Activated B cell treated with CpG ODN at 0.5 μM for 24 hours (primary cell): ENCODE results near the gene SOSTDC1. TPM values are rescaled to one million over a fixed set of nuclear protein-coding genes. Genes with fewer than 3 reads are reported as not detected.

Experiments used
- ATAC-seq: fragments of 200-7000 bp; cut with Tn5 transposase; one replicate; pipeline ENCODE4 v1.10.0; 2021; ENCODE audit warnings: low read depth, mild to moderate bottlenecking, moderate library complexity
- CTCF ChIA-PET: fragments of 350-600 bp; sonication (Branson Sonifier 250); formaldehyde crosslinking; loops from one replicate; lab custom pipeline; 2021; ENCODE audit warnings: antibody characterized with exemption; lab: Charles Lee
- POLR2A ChIA-PET: fragments of 350-600 bp; sonication (Branson Sonifier 250); formaldehyde crosslinking; loops from one replicate; lab custom pipeline; 2021; ENCODE audit warnings: antibody characterized with exemption; lab: Charles Lee
- DNase-seq: peaks from one replicate; pipeline ENCODE4 v3.0.0; 2022
- H3K27ac Mint-ChIP-seq: one replicate; pipeline ENCODE4 v1.8.0; 2020; ENCODE audit warnings: mixed read lengths
- H3K27me3 Mint-ChIP-seq: one replicate; pipeline ENCODE4 v1.8.0; 2021; ENCODE audit warnings: mixed read lengths
- H3K36me3 Mint-ChIP-seq: one replicate; pipeline ENCODE4 v1.8.0; 2021; ENCODE audit warnings: low read depth, mixed read lengths
- H3K4me1 Mint-ChIP-seq: one replicate; pipeline ENCODE4 v1.8.0; 2021; ENCODE audit warnings: mixed read lengths
- H3K4me3 Mint-ChIP-seq: one replicate; pipeline ENCODE4 v1.8.0; 2020; ENCODE audit warnings: mild to moderate bottlenecking, mixed read lengths
- H3K9me3 Mint-ChIP-seq: one replicate; pipeline ENCODE4 v1.8.0; 2020; ENCODE audit warnings: mixed read lengths
- intact Hi-C: fragments of 100-400 bp; cut with micrococcal nuclease; formaldehyde crosslinking; loops from one replicate; pipeline ENCODE4 v1.15.1; 2024
- total RNA-seq: library from RNA; stranded (reverse); gene quantifications from 2 replicates; pipeline ENCODE4 v1.2.3, GENCODE V29; 2022
- TF ChIP-seq, protein P1 (sequence below): fragments of 200-600 bp; IDR thresholded peaks from one replicate; pipeline ENCODE4 v1.8.0; 2022; ENCODE audit warnings: antibody characterized with exemption, mild to moderate bottlenecking

Gene SOSTDC1
- total RNA-seq, 1 donor from 2014 or later: not detected

DNA sequence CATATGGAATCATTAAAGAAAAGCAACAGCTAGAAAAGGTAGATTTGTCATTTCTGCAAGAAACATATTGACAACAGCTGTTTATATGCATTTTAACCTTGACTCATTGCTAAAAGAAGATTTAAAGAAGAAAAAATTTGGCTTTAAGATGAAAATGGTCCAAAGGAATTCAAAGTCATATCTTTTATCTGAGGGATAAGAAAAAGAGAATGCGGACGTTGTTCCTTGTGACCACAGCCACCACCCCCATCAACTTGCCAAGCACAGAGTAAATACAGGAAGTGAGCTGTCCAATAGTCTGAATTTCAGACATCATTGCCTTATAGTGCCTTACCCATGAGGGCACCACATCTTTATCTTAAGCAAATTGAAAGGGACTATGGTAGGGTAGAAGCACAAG, 36.9 kb downstream of the SOSTDC1 start:
- ATAC-seq (no peak), DNase-seq (no peak)
- CTCF ChIA-PET: no interaction called here
- Mint-ChIP-seq H3K4me1 (no peaks in the 10 kb centered on the region), H3K36me3 (no peaks in the 10 kb centered on the region), H3K27ac (no peak overlapping the region), H3K9me3 (no peaks in the 10 kb centered on the region), H3K4me3 (no peak overlapping the region), H3K27me3 (peaks cover 4% of the 10 kb centered on the region)
- TF ChIP-seq, protein P1, sequence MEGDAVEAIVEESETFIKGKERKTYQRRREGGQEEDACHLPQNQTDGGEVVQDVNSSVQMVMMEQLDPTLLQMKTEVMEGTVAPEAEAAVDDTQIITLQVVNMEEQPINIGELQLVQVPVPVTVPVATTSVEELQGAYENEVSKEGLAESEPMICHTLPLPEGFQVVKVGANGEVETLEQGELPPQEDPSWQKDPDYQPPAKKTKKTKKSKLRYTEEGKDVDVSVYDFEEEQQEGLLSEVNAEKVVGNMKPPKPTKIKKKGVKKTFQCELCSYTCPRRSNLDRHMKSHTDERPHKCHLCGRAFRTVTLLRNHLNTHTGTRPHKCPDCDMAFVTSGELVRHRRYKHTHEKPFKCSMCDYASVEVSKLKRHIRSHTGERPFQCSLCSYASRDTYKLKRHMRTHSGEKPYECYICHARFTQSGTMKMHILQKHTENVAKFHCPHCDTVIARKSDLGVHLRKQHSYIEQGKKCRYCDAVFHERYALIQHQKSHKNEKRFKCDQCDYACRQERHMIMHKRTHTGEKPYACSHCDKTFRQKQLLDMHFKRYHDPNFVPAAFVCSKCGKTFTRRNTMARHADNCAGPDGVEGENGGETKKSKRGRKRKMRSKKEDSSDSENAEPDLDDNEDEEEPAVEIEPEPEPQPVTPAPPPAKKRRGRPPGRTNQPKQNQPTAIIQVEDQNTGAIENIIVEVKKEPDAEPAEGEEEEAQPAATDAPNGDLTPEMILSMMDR: no peak
- POLR2A ChIA-PET: interaction anchor here (0.8 kb wide), 1 partner anchor 8 kb away, joined by 3 read pairs; no protein-coding TSS in a partner anchor
- intact Hi-C loops: loop anchor here (10.0 kb wide), 1 partner anchor 354 kb away; no protein-coding TSS in a partner anchor

DNA sequence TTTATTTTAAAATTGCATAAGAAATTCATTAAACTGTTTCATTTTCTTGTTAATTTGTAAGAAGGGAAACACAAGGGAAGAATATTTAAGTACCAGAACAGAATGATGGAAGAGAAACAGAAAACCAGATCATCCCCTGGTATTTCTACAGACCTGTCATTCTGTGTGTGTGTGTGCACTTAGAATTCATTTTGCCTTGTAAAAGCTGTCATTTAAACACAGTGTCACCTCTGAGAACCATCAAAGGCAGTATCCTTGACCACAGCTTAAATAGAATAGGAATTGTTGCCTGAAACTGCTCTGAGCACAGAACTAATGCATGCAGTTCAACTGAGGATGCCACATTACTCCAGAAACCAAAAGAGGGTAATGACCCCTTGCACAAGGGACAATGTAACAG, 37.4 kb downstream of the SOSTDC1 start:
- intact Hi-C loops: loop anchor here (10.0 kb wide), 1 partner anchor 353 kb away; no protein-coding TSS in a partner anchor
- no peaks in the 10 kb centered on the region for H3K4me1 Mint-ChIP-seq
- POLR2A ChIA-PET: no interaction called here
- TF ChIP-seq, protein P1: no peak
- H3K27me3 Mint-ChIP-seq: peaks cover 4% of the 10 kb centered on the region
- ATAC-seq (no peak), DNase-seq (no peak)
- no peak overlapping the region for H3K27ac Mint-ChIP-seq
- H3K9me3 Mint-ChIP-seq: no peaks in the 10 kb centered on the region
- H3K4me3 Mint-ChIP-seq: no peak overlapping the region
- H3K36me3 Mint-ChIP-seq: no peaks in the 10 kb centered on the region
- CTCF ChIA-PET: interaction anchor here (1.1 kb wide), 1 partner anchor 138 kb away, joined by 3 read pairs; no protein-coding TSS in a partner anchor

DNA sequence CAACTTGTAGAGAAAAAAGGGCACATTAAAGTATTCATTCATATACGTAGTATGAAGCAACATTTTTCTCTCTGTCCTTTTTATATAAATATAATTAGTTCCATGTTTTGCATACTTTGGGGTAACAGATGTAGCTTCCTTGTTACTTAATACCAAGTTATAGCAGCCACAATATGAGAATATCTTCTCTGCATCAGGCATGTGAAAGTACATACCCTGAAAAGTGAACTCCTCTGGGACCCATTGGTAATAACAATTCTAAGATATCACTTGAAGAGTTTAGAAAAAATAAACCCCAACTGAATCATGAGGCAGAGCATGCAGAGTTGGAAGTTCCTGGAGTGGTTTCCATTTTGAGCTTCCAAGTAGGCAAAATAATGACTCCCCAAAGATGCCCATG, 41.8 kb downstream of the SOSTDC1 start:
- peaks cover 14% of the 10 kb centered on the region for H3K4me1 Mint-ChIP-seq
- H3K27me3 Mint-ChIP-seq: no peaks in the 10 kb centered on the region
- DNase-seq (no peak), ATAC-seq (no peak)
- H3K4me3 Mint-ChIP-seq: no peak overlapping the region
- H3K36me3 Mint-ChIP-seq: no peaks in the 10 kb centered on the region
- H3K9me3 Mint-ChIP-seq: no peaks in the 10 kb centered on the region
- intact Hi-C loops: loop anchor here (10.0 kb wide), 1 partner anchor 349 kb away; no protein-coding TSS in a partner anchor
- ChIA-PET POLR2A (interaction anchor here (0.7 kb wide), 1 partner anchor 19 kb away, joined by 3 read pairs; no protein-coding TSS in a partner anchor), CTCF (interaction anchor here (1.4 kb wide), 1 partner anchor 141 kb away, joined by 4 read pairs; no protein-coding TSS in a partner anchor)
- TF ChIP-seq, protein P1: no peak
- H3K27ac Mint-ChIP-seq: no peak overlapping the region

DNA sequence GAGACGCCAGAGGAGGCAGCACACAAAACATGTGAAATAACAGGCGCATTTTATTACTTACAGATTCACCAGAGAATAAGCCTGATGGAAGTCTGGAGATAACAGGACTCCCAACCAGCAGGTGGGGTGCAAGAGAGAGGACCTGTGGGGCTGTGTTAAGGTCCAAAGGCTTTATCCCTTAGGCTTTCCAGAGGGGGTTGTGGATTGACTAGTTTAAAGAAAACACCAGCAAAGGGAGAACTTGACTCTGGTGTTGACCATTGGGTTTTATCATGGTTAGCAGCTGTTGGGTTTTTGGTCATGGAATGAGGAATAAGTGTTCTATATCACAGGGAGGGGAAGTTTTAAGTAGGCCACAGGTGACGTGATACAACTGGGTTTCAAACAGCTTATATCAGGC, 42.6 kb downstream of the SOSTDC1 start:
- no peaks in the 10 kb centered on the region for H3K27me3 Mint-ChIP-seq
- DNase-seq (no peak), ATAC-seq (no peak)
- peak overlapping the region; percentile 29 for H3K4me3 Mint-ChIP-seq
- TF ChIP-seq, protein P1: no peak
- no peaks in the 10 kb centered on the region for H3K9me3 Mint-ChIP-seq
- no peak overlapping the region for H3K27ac Mint-ChIP-seq
- CTCF ChIA-PET: interaction anchor here (1.0 to 1.4 kb wide), 2 partner anchors 142 to 222 kb away, joined by 3 to 4 read pairs; no protein-coding TSS in a partner anchor
- H3K4me1 Mint-ChIP-seq: peaks cover 14% of the 10 kb centered on the region
- POLR2A ChIA-PET: no interaction called here
- intact Hi-C loops: loop anchor here (10.0 kb wide), 1 partner anchor 348 kb away; no protein-coding TSS in a partner anchor
- H3K36me3 Mint-ChIP-seq: no peaks in the 10 kb centered on the region

DNA sequence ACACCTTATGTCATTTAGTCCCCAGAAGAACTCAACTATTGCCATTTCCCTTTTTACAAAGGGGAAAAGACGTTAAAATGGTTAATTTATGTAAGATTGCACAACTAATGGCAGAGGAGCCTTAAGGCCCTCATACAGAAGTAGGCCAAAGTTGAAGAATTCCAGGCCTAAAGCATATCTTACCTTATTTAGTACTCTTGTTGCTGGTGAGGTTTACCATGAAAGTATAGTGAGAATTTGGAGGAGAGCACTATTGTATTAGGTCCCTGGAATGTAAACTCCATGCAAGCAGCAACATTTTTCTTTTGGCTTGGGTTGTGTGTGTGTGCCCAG, 43.5 kb downstream of the SOSTDC1 start:
- H3K4me1 Mint-ChIP-seq: peaks cover 17% of the 10 kb centered on the region
- CTCF ChIA-PET: interaction anchor here (1.0 to 2.1 kb wide), 3 partner anchors 143 to 221 kb away, joined by 3 to 10 read pairs (median 4); no protein-coding TSS in a partner anchor
- H3K4me3 Mint-ChIP-seq: peak overlapping the region; percentile 74
- H3K9me3 Mint-ChIP-seq: no peaks in the 10 kb centered on the region
- TF ChIP-seq, protein P1: no peak
- no peak for DNase-seq
- H3K27ac Mint-ChIP-seq: peak overlapping the region; percentile 50
- ATAC-seq: no peak
- no peaks in the 10 kb centered on the region for H3K36me3 Mint-ChIP-seq
- H3K27me3 Mint-ChIP-seq: no peaks in the 10 kb centered on the region
- POLR2A ChIA-PET: interaction anchor here (2.7 kb wide), 1 partner anchor 223 kb away, joined by 30 read pairs; the partner anchor contains the start of genes ANKMY2 and BZW2
- intact Hi-C loops: loop anchor here (10.0 kb wide), 1 partner anchor 347 kb away; no protein-coding TSS in a partner anchor
